ENCODE measurements around the gene CCS.
"Not testable (repeated sequence)": the region's sequence is repeated elsewhere in the genome, so short reads cannot be mapped to it uniquely, and the experiment has no call there.

The CCS gene

GRCh38 chr11:66592457-66593302 is at the start of gene CCS, which contains the start of gene CCDC87:
Gene CCS, plus strand, starts transcription at chr11:66593185. Its CDS starts 77 bp downstream, at chr11:66593262.
Gene CCDC87, minus strand, starts transcription at chr11:66593063. Its CDS starts 48 bp downstream, at chr11:66593015.
- peak; percentile 83 for DNase-seq

GRCh38 chr11:66543263-66544107 is 49.5 kb upstream of the CCS start:
- DNase-seq: no peak

GRCh38 chr11:66544952-66545351 is 48.0 kb upstream of the CCS start:
- DNase-seq: not testable (repeated sequence)

- DNase-seq: peak; percentile 98
Observed at GRCh38 chr11:66545701-66546367, 47.2 kb upstream of the CCS start, which contains the start of gene ZDHHC24. Gene ZDHHC24, minus strand, starts transcription at chr11:66546048. Its CDS starts 45 bp downstream, at chr11:66546003.

GRCh38 chr11:66546368-66546965 is 46.5 kb upstream of the CCS start, which contains the start of gene ACTN3:
Gene ACTN3, plus strand, starts transcription at chr11:66546903. Its CDS starts 35 bp downstream, at chr11:66546938.
- DNase-seq: no peak

GRCh38 chr11:66546966-66547661 is 45.9 kb upstream of the CCS start:
- DNase-seq: no peak

- DNase-seq: no peak
Observed at GRCh38 chr11:66547662-66548009, 45.3 kb upstream of the CCS start.

GRCh38 chr11:66548041-66548440 is 44.9 kb upstream of the CCS start:
- no peak for DNase-seq

GRCh38 chr11:66548774-66549630 is 44.0 kb upstream of the CCS start:
- DNase-seq: no peak

- DNase-seq: no peak
Observed at GRCh38 chr11:66549696-66550095, 43.3 kb upstream of the CCS start.

- no peak for DNase-seq
Observed at GRCh38 chr11:66550887-66551286, 42.1 kb upstream of the CCS start.

GRCh38 chr11:66554602-66555001 is 38.4 kb upstream of the CCS start:
- no peak for DNase-seq

GRCh38 chr11:66555416-66555815 is 37.6 kb upstream of the CCS start:
- DNase-seq: no peak

GRCh38 chr11:66556086-66556485 is 36.9 kb upstream of the CCS start:
- no peak for DNase-seq

- no peak for DNase-seq
Observed at GRCh38 chr11:66557733-66558326, 35.2 kb upstream of the CCS start.

GRCh38 chr11:66559142-66559865 is 33.7 kb upstream of the CCS start:
- no peak for DNase-seq

- no peak for DNase-seq
Observed at GRCh38 chr11:66559866-66560676, 32.9 kb upstream of the CCS start.

GRCh38 chr11:66561178-66561974 is 31.6 kb upstream of the CCS start:
- no peak for DNase-seq

All from NCI-H226 (cell line).